ENCODE results near the gene C9orf153. TPM values are rescaled to one million over a fixed set of nuclear protein-coding genes. Genes with fewer than 3 reads are reported as not detected.

C9orf153 gene
- total and polyA plus RNA-seq, 2 donors (not counting 1 experiment from before 2014, with no cell fraction given) = 0.67 TPM; not detected in 1

DNA sequence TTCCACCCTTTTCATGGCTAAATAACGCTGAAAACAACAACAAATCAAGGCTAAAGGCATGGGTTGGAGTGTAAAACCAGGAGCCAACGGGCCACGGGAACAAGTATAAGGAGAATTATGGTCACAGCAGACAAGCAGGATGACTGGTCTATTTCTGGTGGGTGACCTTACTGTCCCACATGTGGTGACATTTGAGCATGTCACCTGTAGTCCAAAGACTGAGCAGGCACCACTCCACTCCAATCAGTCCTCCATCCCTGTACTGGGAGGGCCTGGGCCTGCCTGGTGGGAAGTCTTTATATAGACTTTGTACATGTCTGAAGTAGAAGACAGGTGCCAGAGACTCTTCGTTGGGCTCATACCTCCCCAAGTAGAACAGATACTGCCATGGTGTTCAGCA lies 36.8 kb downstream of the C9orf153 start:
- Histone ChIP-seq H3K79me2 (ENCODE audit: control insufficient read depth, insufficient read depth, low read length) (no peaks in the 10 kb centered on the region), H3K4me2 (replicated peaks; ENCODE audit: low read depth, low read length, poor library complexity, severe bottlenecking) (no peak overlapping the region), H3K4me1 (ENCODE audit: control insufficient read depth in 2 of 2, insufficient read depth in 2 of 2, low read length in 2 of 2) (no peaks in the 10 kb centered on the region), H4K20me1 (ENCODE audit: control insufficient read depth, insufficient read depth, low read length, poor library complexity, severe bottlenecking) (no peaks in the 10 kb centered on the region), H3K27me3 (replicated peaks in 1 of 4; ENCODE audit: control extremely low read depth in 1 of 4, control insufficient read depth in 3 of 4, insufficient read depth in 4 of 4, low read length in 3 of 4) (no peaks in the 10 kb centered on the region), H3K4me3 (ENCODE audit: control extremely low read depth in 1 of 5, extremely low read depth in 1 of 5, insufficient read depth in 1 of 5, low read depth in 2 of 5, low read length in 4 of 5) (no peak overlapping the region), H3K9ac (ENCODE audit: low read length) (no peak overlapping the region), H3K9me3 (ENCODE audit: control extremely low read depth in 1 of 3, control insufficient read depth in 2 of 3, insufficient read depth in 1 of 3, low read length in 2 of 3) (no peaks in the 10 kb centered on the region), H3K36me3 (replicated peaks in 1 of 2; ENCODE audit: control extremely low read depth in 1 of 2, control insufficient read depth in 1 of 2, extremely low read depth in 1 of 2, insufficient read depth in 2 of 2, low read length in 1 of 2) (no peaks in the 10 kb centered on the region), H2AFZ (ENCODE audit: insufficient read depth, low read depth, low read length, poor library complexity, severe bottlenecking) (no peak overlapping the region), H3K27ac (ENCODE audit: low read length in 2 of 2) (no peak overlapping the region)
- ATAC-seq (ENCODE audit: low read depth) (no peak), DNase-seq (no peak)
- Mint-ChIP-seq H3K4me1 (no peaks in the 10 kb centered on the region), H3K9me3 (ENCODE audit: insufficient read depth) (no peaks in the 10 kb centered on the region), H3K27ac (no peak overlapping the region), H3K27me3 (peaks cover 16% of the 10 kb centered on the region), H3K4me3 (no peak overlapping the region)
- no CpG with 5 or more reads among the region's 4 CpGs for WGBS (ENCODE audit: insufficient coverage)
- intact Hi-C loops (cut with micrococcal nuclease) = no loop called here
- no peak for TF ChIP-seq EZH2 (IDR thresholded peaks at IDR 0.05; ENCODE audit: borderline replicate concordance, insufficient read depth, low read depth, low read length, poor library complexity, severe bottlenecking)
- TF ChIP-seq, protein P1, sequence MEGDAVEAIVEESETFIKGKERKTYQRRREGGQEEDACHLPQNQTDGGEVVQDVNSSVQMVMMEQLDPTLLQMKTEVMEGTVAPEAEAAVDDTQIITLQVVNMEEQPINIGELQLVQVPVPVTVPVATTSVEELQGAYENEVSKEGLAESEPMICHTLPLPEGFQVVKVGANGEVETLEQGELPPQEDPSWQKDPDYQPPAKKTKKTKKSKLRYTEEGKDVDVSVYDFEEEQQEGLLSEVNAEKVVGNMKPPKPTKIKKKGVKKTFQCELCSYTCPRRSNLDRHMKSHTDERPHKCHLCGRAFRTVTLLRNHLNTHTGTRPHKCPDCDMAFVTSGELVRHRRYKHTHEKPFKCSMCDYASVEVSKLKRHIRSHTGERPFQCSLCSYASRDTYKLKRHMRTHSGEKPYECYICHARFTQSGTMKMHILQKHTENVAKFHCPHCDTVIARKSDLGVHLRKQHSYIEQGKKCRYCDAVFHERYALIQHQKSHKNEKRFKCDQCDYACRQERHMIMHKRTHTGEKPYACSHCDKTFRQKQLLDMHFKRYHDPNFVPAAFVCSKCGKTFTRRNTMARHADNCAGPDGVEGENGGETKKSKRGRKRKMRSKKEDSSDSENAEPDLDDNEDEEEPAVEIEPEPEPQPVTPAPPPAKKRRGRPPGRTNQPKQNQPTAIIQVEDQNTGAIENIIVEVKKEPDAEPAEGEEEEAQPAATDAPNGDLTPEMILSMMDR (IDR thresholded peaks at IDR 0.05) = no peak
- POLR2A ChIA-PET = no interaction called here
- CTCF ChIA-PET = interaction anchor here (1.0 kb wide), 1 partner anchor 20 kb away, joined by 3 read pairs; no protein-coding TSS in a partner anchor

DNA sequence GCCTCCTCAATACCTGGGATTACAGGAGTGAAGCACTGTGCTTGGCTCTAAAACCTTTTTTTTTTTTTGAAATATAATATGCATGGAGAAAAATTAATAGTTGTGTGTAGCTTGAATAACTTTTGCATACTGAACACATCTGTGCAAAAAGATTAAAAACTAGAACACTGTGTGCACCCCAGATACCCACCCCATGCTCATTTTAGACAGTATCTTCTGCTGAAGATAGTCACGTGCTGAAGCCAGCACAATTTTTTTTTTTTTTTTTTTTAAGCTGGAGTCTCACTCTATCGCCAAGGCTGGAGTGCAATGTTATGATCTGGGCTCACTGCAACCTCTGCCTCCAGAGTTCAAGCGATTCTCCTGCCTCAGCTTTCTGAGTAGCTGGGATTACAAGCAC lies 39.9 kb downstream of the C9orf153 start:
- no peak overlapping the region for H3K9ac ChIP-seq (ENCODE audit: low read length)
- ATAC-seq (ENCODE audit: low read depth) (no peak), DNase-seq (no peak)
- H3K4me3 ChIP-seq (ENCODE audit: control extremely low read depth in 1 of 5, extremely low read depth in 1 of 5, insufficient read depth in 1 of 5, low read depth in 2 of 5, low read length in 4 of 5) = no peak overlapping the region
- Mint-ChIP-seq H3K4me1 (no peaks in the 10 kb centered on the region), H3K27me3 (peaks cover 19% of the 10 kb centered on the region), H3K4me3 (no peak overlapping the region), H3K27ac (no peak overlapping the region), H3K9me3 (ENCODE audit: insufficient read depth) (no peaks in the 10 kb centered on the region)
- no peaks in the 10 kb centered on the region for H3K4me1 ChIP-seq (ENCODE audit: control insufficient read depth in 2 of 2, insufficient read depth in 2 of 2, low read length in 2 of 2)
- POLR2A ChIA-PET = no interaction called here
- H2AFZ ChIP-seq (ENCODE audit: insufficient read depth, low read depth, low read length, poor library complexity, severe bottlenecking) = no peak overlapping the region
- CTCF ChIA-PET = no interaction called here
- 100% methylated on average over 1 of the region's 3 CpGs for WGBS (ENCODE audit: insufficient coverage)
- H4K20me1 ChIP-seq (ENCODE audit: control insufficient read depth, insufficient read depth, low read length, poor library complexity, severe bottlenecking) = no peaks in the 10 kb centered on the region
- no peak for TF ChIP-seq EZH2 (IDR thresholded peaks at IDR 0.05; ENCODE audit: borderline replicate concordance, insufficient read depth, low read depth, low read length, poor library complexity, severe bottlenecking)
- TF ChIP-seq, protein P1 (IDR thresholded peaks at IDR 0.05) = no peak
- H3K27ac ChIP-seq (ENCODE audit: low read length in 2 of 2) = no peak overlapping the region
- no peaks in the 10 kb centered on the region for H3K79me2 ChIP-seq (ENCODE audit: control insufficient read depth, insufficient read depth, low read length)
- H3K36me3 ChIP-seq (replicated peaks in 1 of 2; ENCODE audit: control extremely low read depth in 1 of 2, control insufficient read depth in 1 of 2, extremely low read depth in 1 of 2, insufficient read depth in 2 of 2, low read length in 1 of 2) = no peaks in the 10 kb centered on the region
- no peaks in the 10 kb centered on the region for H3K27me3 ChIP-seq (replicated peaks in 1 of 4; ENCODE audit: control extremely low read depth in 1 of 4, control insufficient read depth in 3 of 4, insufficient read depth in 4 of 4, low read length in 3 of 4)
- H3K9me3 ChIP-seq (ENCODE audit: control extremely low read depth in 1 of 3, control insufficient read depth in 2 of 3, insufficient read depth in 1 of 3, low read length in 2 of 3) = no peaks in the 10 kb centered on the region
- H3K4me2 ChIP-seq (replicated peaks; ENCODE audit: low read depth, low read length, poor library complexity, severe bottlenecking) = no peak overlapping the region
- intact Hi-C loops (cut with micrococcal nuclease) = no loop called here
